Measurements from ENCODE around the gene RPRD2. TPM values are rescaled to one million over a fixed set of nuclear protein-coding genes. Genes with fewer than 3 reads are reported as not detected.

RPRD2 gene
- total RNA-seq, 1 experiment from 2014 or later = 12.5 TPM

DNA sequence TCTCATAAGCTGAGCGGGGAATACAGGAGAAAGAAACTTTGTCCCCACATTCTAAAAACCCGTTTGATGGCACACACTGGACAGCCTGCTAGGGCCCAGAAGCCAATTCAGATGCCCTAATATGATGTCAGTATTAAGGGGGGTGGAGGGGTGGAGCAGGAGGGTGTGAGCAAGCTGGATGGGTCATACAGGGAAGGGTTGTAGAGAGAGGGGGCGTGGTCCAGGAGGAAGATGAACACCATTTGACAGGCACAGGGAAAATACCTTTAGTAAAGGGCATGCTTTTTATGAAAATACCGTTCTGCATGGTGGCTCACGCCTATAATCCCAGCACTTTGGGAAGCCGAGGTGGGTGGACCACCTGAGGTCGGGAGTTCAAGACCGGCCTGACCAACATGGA, 129.2 kb downstream of the RPRD2 start:
- no TSS peak for BruUV-seq (replicated peaks)
- H3K79me2 ChIP-seq (ENCODE audit: low read length) = peaks cover 1% of the 10 kb centered on the region
- H3K9me2 ChIP-seq (replicated peaks; ENCODE audit: low read length) = no peaks in the 10 kb centered on the region
- H3K27me3 ChIP-seq (ENCODE audit: low read length) = no peaks in the 10 kb centered on the region
- TF ChIP-seq, protein P1, sequence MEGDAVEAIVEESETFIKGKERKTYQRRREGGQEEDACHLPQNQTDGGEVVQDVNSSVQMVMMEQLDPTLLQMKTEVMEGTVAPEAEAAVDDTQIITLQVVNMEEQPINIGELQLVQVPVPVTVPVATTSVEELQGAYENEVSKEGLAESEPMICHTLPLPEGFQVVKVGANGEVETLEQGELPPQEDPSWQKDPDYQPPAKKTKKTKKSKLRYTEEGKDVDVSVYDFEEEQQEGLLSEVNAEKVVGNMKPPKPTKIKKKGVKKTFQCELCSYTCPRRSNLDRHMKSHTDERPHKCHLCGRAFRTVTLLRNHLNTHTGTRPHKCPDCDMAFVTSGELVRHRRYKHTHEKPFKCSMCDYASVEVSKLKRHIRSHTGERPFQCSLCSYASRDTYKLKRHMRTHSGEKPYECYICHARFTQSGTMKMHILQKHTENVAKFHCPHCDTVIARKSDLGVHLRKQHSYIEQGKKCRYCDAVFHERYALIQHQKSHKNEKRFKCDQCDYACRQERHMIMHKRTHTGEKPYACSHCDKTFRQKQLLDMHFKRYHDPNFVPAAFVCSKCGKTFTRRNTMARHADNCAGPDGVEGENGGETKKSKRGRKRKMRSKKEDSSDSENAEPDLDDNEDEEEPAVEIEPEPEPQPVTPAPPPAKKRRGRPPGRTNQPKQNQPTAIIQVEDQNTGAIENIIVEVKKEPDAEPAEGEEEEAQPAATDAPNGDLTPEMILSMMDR (conservative IDR thresholded peaks at IDR 0.05; ENCODE audit: low read depth, low read length) = no peak
- no peak for TF ChIP-seq EZH2phosphoT487 (IDR thresholded peaks at IDR 0.05; ENCODE audit: borderline replicate concordance, low read length)
- TF ChIP-seq EZH2 (IDR thresholded peaks at IDR 0.05; ENCODE audit: low read length, unreplicated experiment) = no peak
- no peaks in the 10 kb centered on the region for H3K9me3 ChIP-seq (ENCODE audit: low read length)
- peaks cover 32% of the 10 kb centered on the region for H3K36me3 ChIP-seq (ENCODE audit: low read depth, low read length)
- peaks cover 2% of the 10 kb centered on the region for H3K4me1 ChIP-seq (ENCODE audit: insufficient read depth, low read length)
- no peak overlapping the region for H3K27ac ChIP-seq (ENCODE audit: low read length)
- H3F3A ChIP-seq (ENCODE audit: low read length, unreplicated experiment) = no peaks in the 10 kb centered on the region
- POLR2A ChIA-PET (ENCODE audit: unreplicated experiment) = interaction anchor here (0.5 kb wide), 1 partner anchor 465 kb away, joined by 13 read pairs; no protein-coding TSS in a partner anchor
- intact Hi-C loops (cut with micrococcal nuclease) = no loop called here
- no peak overlapping the region for H3K4me2 ChIP-seq (ENCODE audit: low read length)
- no peak overlapping the region for H3K4me3 ChIP-seq (ENCODE audit: low read length)
- DNase-seq = peak; percentile 25
- H3K9ac ChIP-seq (ENCODE audit: low read length) = no peak overlapping the region
- no peak for ATAC-seq
- H4K20me1 ChIP-seq (ENCODE audit: low read length) = no peaks in the 10 kb centered on the region
- no peak overlapping the region for H2AFZ ChIP-seq (ENCODE audit: low read length)
- CTCF ChIA-PET = no interaction called here

DNA sequence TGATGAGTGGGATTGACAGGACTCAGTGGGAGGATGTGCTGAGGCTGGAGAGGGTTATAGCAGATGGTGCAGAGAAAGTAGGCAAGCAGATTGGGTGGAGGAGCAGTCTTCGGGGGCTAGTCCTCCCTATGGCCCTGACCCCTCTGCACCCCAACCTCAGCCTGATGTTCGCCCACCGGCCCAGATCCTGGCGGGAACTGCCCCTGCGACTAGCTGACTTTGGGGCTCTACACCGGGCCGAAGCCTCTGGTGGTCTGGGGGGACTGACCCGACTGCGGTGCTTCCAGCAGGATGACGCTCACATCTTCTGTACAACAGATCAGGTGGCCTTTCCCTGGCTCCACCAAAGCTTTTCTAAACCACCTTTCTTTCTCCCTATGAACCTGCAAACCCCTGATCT, 134.4 kb downstream of the RPRD2 start:
- intact Hi-C loops (cut with micrococcal nuclease) = no loop called here
- BruUV-seq (replicated peaks) = no TSS peak
- H3K4me2 ChIP-seq (ENCODE audit: low read length) = no peak overlapping the region
- H2AFZ ChIP-seq (ENCODE audit: low read length) = no peak overlapping the region
- no peaks in the 10 kb centered on the region for H3F3A ChIP-seq (ENCODE audit: low read length, unreplicated experiment)
- POLR2A ChIA-PET (ENCODE audit: unreplicated experiment) = no interaction called here
- H3K36me3 ChIP-seq (ENCODE audit: low read depth, low read length) = peaks cover 16% of the 10 kb centered on the region
- TF ChIP-seq, protein P1 (conservative IDR thresholded peaks at IDR 0.05; ENCODE audit: low read depth, low read length) = no peak
- TF ChIP-seq EZH2 (IDR thresholded peaks at IDR 0.05; ENCODE audit: low read length, unreplicated experiment) (no peak), EZH2phosphoT487 (IDR thresholded peaks at IDR 0.05; ENCODE audit: borderline replicate concordance, low read length) (no peak)
- CTCF ChIA-PET = no interaction called here
- H3K9ac ChIP-seq (ENCODE audit: low read length) = no peak overlapping the region
- ATAC-seq (no peak), DNase-seq (no peak)
- no peaks in the 10 kb centered on the region for H3K79me2 ChIP-seq (ENCODE audit: low read length)
- H3K4me3 ChIP-seq (ENCODE audit: low read length) = no peak overlapping the region
- H3K27ac ChIP-seq (ENCODE audit: low read length) = no peak overlapping the region
- H3K4me1 ChIP-seq (ENCODE audit: insufficient read depth, low read length) = no peaks in the 10 kb centered on the region
- no peaks in the 10 kb centered on the region for H3K9me3 ChIP-seq (ENCODE audit: low read length)
- no peaks in the 10 kb centered on the region for H3K9me2 ChIP-seq (replicated peaks; ENCODE audit: low read length)
- H4K20me1 ChIP-seq (ENCODE audit: low read length) = no peaks in the 10 kb centered on the region
- no peaks in the 10 kb centered on the region for H3K27me3 ChIP-seq (ENCODE audit: low read length)

DNA sequence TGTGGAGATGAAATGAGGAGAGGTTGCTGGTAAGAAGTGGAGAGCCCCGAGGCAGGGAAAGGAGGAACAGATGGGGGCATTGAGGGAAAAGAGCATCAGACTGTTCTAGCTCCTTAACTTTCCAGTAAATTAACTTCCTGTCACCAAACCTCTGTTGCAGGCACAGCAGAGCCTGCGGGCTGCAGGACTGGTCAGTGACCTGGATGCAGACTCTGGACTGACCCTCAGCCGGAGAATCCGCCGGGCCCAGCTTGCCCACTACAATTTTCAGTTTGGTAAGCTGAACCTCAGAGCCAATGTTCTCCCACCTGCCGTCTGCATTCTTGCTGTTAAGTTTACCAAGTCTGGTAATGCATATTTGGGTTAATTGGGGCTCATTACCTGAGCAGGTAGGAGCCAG, 141.5 kb downstream of the RPRD2 start:
- no peaks in the 10 kb centered on the region for H3K9me3 ChIP-seq (ENCODE audit: low read length)
- no peak for ATAC-seq
- BruUV-seq (replicated peaks) = no TSS peak
- POLR2A ChIA-PET (ENCODE audit: unreplicated experiment) = no interaction called here
- H3K36me3 ChIP-seq (ENCODE audit: low read depth, low read length) = peaks cover 26% of the 10 kb centered on the region
- H3K4me3 ChIP-seq (ENCODE audit: low read length) = no peak overlapping the region
- TF ChIP-seq EZH2 (IDR thresholded peaks at IDR 0.05; ENCODE audit: low read length, unreplicated experiment) (no peak), EZH2phosphoT487 (IDR thresholded peaks at IDR 0.05; ENCODE audit: borderline replicate concordance, low read length) (no peak)
- TF ChIP-seq, protein P1 (conservative IDR thresholded peaks at IDR 0.05; ENCODE audit: low read depth, low read length) = no peak
- no peaks in the 10 kb centered on the region for H3K9me2 ChIP-seq (replicated peaks; ENCODE audit: low read length)
- no peaks in the 10 kb centered on the region for H4K20me1 ChIP-seq (ENCODE audit: low read length)
- no peak overlapping the region for H2AFZ ChIP-seq (ENCODE audit: low read length)
- H3K4me1 ChIP-seq (ENCODE audit: insufficient read depth, low read length) = peaks cover 9% of the 10 kb centered on the region
- no peak overlapping the region for H3K27ac ChIP-seq (ENCODE audit: low read length)
- DNase-seq = no peak
- no peaks in the 10 kb centered on the region for H3K27me3 ChIP-seq (ENCODE audit: low read length)
- no peaks in the 10 kb centered on the region for H3F3A ChIP-seq (ENCODE audit: low read length, unreplicated experiment)
- CTCF ChIA-PET = no interaction called here
- no peaks in the 10 kb centered on the region for H3K79me2 ChIP-seq (ENCODE audit: low read length)
- H3K4me2 ChIP-seq (ENCODE audit: low read length) = no peak overlapping the region
- no peak overlapping the region for H3K9ac ChIP-seq (ENCODE audit: low read length)
- intact Hi-C loops (cut with micrococcal nuclease) = no loop called here
